Inferior parietal cortex (tissue), 1 donor: Measurements from ENCODE around the gene GEMIN4.

ENCODE experiments used
- DNase-seq: peaks from one replicate; pipeline ENCODE4 v3.0.0-alpha.2; 2016; ENCODE audit errors: extremely low spot score

GEMIN4 gene

GRCh38 chr17:742147-742793 is 9.8 kb downstream of the GEMIN4 start:
- DNase-seq, result no peak

DNA sequence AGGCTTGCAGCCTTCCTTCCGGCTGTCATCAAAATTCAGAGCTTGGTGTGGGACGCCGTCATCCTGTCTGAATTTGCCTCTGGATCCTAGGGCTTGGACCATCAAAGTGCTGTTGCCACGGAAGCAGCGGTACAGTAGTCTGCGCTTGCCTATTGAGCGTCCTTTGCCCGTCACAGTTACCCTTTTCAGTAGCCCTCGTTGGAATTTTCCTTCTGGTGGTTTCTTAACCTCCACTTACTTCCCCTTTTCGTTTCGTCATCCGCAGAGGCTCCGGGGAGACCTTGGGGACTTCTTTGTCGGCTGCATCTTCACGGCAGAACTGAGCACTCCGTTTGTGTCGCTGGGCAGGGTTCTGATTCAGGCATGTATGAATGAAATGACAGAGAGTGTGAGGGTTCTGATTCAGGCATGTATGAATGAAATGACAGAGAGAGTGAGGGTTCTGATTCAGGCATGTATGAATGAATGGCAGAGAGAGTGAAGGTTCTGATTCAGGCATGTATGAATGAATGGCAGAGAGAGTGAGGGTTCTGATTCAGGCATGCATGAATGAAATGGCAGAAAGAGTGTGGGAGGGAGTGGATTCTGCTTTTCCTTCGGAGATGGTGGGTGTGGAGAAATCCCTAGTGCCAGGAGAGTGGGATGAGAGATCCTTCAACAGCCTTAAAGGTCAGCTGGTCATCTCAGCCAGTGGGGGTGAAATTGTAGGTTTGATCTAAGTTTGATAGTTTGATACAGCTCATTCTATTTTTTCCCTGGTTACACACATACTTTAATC is 11.6 kb downstream of the GEMIN4 start:
- DNase-seq, result no peak

DNA sequence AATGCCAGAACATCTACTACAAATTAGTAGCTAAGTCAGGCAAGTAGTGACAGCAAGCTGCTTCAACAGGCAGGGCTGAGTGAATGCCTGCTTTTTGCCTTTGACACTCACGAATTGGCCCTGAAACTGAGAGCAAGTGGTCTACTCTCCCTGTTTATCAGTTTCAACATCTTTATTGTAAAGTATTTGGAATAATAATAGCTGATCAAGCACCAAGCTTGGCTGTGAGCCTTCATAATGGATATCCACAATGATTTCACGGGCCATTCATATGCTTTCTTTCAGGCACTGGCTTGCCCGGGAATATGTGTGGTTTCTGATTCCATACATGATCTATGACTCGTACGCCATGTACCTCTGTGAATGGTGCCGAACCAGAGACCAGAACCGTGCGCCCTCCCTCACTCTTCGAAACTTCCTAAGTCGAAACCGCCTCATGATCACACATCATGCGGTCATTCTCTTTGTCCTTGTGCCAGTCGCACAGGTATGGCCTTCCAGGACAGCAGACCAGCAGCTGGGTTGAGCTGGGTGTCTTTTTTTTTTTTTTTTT is 14.4 kb downstream of the GEMIN4 start:
- DNase-seq, result no peak

- no peak for DNase-seq
These were observed 18.3 kb downstream of the GEMIN4 start for GRCh38 chr17:733743-734142.

DNA sequence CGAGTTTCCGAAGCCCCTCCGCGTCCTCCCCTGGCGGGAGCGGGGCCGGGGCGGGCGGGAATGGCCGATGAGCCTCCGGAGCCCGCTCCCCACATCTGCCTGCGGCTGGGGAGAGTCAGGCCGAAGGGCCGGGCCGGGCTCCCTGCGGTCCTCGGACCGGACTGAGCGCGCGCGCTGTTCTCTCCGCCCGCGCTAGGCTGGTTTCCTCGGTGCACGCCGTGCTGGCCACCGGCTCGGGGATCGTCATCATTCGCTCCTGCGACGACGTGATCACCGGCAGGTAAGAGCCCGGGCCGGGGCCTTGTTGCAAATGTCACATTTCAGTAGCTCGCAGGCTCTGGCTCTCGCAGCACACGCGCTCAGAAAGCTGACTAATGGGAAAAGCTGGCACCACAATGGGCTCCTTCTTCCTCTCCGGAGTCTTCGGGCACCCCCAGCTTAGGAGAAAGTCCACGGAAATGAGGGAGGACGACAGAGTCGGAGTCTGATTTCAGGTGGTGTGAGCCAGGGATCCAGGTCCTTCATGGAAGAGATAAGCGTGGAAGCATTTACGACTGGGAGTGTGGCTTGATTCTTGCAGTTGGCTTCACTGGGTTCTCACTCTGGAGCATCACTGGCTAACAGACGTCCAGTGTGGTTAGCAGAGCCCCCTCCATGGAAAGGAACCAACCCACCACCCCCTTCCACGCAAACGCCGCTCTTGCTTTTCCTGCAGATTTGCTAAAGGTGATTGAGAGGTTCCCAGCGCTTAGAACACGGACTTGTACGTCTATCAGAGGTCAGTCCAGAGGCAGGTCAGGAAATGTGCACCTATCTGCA is 19.0 kb downstream of the GEMIN4 start:
- no peak for DNase-seq

GRCh38 chr17:732067-732901 is 19.8 kb downstream of the GEMIN4 start, which contains the start of gene TLCD3A:
Gene TLCD3A, plus strand, starts transcription at chr17:732596. Its CDS starts 52 bp downstream, at chr17:732648.
- no peak for DNase-seq

DNA sequence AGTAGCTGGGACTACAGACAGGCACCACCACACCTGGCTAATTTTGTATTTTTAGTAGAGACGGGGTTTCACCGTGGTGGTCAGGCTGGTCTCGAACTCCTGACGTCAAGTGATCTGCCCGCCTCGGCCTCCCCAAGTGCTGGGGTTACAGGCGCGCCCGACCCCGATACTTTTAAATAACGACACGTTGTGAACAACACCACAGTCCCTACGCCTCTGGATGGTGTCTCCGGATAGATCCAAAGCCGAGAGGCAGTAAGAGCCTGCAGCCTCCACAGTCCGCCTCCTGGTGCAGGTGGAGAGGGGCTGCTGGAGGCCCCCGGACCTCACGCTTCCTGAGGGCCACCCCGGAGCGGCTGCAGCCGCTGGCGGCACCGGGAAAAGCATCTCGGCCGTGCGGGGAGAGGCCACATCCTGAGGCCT is 20.4 kb downstream of the GEMIN4 start:
- no peak for DNase-seq

DNA sequence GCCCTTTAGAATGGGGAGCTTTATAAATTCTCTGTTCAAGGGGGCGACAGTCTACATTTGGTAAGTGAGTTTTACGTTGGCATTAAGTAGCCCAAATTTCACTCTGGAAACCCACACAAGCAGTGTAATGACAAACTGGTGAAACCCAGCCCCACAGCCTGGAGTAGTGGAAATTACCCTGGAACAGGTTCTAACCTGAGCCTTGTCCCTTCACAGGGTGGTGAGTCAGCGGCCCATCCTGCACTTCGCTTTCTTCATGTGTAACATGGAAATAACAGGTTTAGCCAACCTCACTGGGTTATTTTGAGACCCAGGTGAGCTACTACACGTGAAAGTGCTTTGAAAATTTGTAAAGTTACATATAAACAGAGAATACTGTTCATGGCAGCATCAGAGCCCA is 23.2 kb downstream of the GEMIN4 start:
- no peak for DNase-seq

DNA sequence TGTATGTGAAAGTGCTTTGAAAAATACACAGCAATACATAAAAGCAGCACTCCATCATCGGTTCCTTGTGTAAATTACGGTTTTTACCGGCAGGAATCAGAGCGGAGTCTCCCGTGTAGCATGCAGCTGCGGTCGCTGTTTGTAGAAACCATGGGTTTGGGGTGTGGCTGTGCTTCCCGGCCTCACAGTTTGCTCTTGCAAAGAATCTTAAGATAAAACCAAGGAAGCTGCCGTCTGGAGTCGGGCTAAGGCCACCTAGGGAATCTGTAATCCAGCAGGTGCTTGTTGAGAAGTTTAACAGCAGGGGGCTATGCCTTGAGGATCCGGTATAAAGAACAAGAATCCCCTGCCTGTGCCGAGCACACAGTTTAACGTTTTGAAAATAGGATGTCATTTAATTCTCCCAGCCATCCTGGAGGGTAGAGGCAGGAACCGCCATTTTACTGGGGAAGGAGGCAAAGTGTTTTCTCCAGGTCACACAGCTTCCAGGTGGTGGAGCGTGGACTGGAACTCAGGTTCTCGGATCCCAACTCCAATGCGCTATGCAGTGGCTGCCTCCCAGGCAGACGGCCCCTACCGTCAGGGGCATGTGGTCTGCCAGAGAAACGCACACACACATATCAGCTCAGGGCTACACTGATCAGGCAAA is 25.7 kb downstream of the GEMIN4 start:
- DNase-seq, result no peak

- no peak for DNase-seq
These were observed 26.3 kb downstream of the GEMIN4 start for GRCh38 chr17:725746-726145.

GRCh38 chr17:725084-725483 is 27.0 kb downstream of the GEMIN4 start:
- DNase-seq, result no peak

- DNase-seq, result no peak
These were observed 30.5 kb downstream of the GEMIN4 start for GRCh38 chr17:721540-721937.

- DNase-seq, result no peak
These were observed 31.1 kb downstream of the GEMIN4 start for GRCh38 chr17:720706-721539.

- DNase-seq, result no peak
These were observed 34.0 kb downstream of the GEMIN4 start for GRCh38 chr17:718075-718474.

- DNase-seq, result no peak
These were observed 43.9 kb downstream of the GEMIN4 start for GRCh38 chr17:708132-708531.

- no peak for DNase-seq
These were observed 46.2 kb downstream of the GEMIN4 start for GRCh38 chr17:705863-706262.

DNA sequence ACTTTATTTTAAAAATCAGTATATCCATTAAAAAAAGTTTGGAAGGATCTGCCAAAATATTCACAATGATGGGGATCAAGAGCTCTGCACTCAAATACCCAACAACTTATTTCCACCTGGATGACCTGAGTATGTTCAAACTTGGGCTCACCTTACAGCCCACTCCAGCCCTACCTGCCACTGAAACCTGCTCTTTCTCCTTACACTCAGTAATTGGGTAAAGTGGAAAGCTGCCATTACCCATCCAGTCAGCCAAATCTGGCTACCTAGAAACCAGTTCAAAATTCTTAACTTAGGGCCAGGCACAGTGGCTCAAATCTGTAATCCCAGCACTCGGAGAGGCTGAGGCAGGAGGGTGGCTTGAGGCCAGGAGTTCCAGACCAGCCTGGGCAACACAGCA is 47.1 kb downstream of the GEMIN4 start:
- no peak for DNase-seq

DNA sequence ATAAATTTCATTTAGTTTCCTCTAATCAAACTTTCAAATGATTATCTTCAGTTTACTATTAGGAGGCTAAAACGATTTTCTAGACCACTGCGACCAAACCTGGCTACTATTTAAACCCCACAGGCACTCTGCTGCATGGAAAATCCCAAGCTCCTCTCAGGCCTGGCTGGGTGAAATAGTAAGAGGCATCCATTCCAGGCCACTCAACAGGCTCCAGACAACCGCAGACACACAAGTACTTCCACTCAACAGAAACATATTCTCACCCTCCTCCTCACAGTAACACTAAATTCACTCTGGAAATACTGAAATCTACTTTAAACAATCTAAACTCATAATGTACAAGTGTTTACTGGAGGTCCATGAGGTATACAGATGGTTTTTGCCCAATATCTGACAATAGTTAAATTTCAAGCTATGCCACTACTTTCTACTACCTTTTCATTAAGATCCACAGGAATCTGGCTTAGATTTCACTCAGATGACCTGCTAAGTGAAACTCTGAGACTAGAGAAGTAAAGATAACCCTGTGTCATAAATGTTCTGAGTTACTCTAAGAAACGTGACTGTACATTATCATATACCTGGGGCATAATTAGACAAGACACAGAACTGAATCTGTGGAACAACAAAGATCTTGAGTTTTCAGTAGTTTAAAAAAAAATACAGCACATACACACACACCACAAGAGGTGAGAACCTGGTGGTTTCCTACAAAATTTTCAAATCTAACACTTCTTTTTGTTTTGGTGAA is 47.8 kb downstream of the GEMIN4 start:
- DNase-seq, result no peak
